RCC 7860 (cell line): ENCODE data around the gene GRAMD2A.
"Not testable (repeated sequence)": the region's sequence is repeated elsewhere in the genome, so short reads cannot be mapped to it uniquely, and the experiment has no call there.

ENCODE experiments used
- DNase-seq: peaks from one replicate; pipeline ENCODE4 v3.0.0-alpha.2; 2015; ENCODE audit warnings: low spot score
- FAIRE-seq: peaks from 2 replicates; lab custom pipeline; 2012; peaks lifted over from hg19 to GRCh38; lab: Jason Lieb, UNC

Gene GRAMD2A

GRCh38 chr15:72192416-72192815, 5.2 kb downstream of the GRAMD2A start:
- DNase-seq (no peak), FAIRE-seq (no peak)

- DNase-seq, result no peak
- no peak for FAIRE-seq
Observed at GRCh38 chr15:72189250-72189902, 8.2 kb downstream of the GRAMD2A start.

DNA sequence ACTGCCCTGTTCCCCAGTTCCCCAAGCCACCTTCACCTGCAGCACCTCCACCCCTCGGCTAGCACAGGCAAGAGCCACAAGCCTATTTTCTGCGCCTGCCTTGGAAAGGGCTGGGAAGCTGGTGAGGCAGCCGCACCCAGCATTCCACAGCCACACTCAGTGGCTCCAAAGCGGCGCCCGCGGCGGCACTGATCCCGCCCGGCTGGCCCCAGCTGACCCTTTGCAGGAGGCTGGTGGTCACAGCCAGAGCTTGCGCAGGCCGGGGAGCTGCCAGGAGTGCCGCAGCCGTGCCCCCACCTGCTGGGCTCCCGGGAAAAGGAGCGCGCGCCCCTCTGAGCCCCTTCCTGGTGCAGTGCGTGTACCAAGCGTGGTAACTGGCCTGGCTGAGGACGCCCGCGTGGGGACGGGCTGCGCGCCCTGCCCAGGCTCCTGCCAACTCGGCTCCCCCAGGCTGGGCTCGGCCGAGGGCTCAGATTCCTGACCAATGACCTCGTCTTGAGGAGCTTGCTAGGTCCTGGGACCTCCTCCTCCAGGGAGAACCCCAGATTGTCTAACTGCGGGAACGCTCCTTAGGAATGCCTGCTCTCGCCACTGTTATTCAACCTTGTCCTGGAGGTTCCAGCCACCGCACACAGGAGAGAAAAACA, 13.3 kb downstream of the GRAMD2A start:
- DNase-seq, result peak; percentile 24
- no peak for FAIRE-seq

DNA sequence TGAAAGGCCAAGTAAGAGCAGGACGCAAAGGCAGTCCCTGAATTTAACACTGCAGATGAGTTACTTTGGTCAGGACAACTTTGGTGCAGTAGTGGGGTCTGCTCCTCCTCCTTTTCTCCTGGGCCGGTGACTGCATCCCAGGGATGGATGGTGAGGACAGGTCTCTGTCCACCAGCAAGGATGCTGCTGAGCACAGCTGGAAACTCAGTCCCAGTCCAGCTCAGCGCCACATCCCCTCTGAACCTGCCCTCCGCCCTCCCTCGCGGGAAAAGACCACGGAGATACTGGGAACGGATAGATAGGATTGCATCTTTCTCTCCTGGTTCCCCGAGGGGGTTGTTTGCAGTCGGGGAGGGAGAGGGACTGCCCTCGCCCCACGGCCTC, 13.8 kb downstream of the GRAMD2A start:
- FAIRE-seq, result no peak
- no peak for DNase-seq

GRCh38 chr15:72182673-72183072, 14.9 kb downstream of the GRAMD2A start:
- DNase-seq (no peak), FAIRE-seq (no peak)

- DNase-seq, result no peak
- FAIRE-seq, result no peak
Observed at GRCh38 chr15:72182244-72182643, 15.3 kb downstream of the GRAMD2A start.

GRCh38 chr15:72180761-72181324, 16.7 kb downstream of the GRAMD2A start:
- DNase-seq (no peak), FAIRE-seq (no peak)

DNA sequence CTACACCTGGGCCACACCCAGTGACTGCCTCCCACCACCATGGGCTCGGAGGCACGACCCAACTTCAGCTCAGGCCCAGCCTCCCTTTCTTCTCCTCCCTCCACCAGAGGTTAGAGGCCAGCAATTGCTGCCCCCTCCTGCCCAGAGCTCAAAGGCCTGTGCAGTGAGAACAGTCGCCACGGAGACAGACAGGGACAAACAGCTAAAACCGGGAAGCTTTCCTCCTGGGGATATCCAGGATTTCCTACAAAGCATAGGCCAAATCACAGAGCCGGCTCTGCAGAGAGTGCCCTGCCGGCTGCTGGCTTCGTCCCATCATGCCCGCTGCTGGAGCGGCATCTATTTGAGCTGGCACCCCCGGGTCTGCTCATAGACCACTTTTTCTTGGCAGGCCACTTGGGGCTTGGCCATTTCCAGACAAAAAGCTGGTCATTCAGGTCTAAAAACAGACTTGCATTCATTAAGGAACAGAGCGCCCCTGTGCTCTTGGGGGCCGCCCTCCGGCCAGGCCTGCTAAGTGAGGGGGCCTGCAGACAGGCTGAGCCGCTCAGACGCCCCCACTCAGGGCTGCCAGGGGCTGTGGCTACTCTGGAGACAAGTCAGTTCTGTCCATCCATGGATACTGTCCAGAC, 17.5 kb downstream of the GRAMD2A start:
- DNase-seq (no peak), FAIRE-seq (no peak)

GRCh38 chr15:72178976-72179585, 18.5 kb downstream of the GRAMD2A start:
- no peak for FAIRE-seq
- no peak for DNase-seq

DNA sequence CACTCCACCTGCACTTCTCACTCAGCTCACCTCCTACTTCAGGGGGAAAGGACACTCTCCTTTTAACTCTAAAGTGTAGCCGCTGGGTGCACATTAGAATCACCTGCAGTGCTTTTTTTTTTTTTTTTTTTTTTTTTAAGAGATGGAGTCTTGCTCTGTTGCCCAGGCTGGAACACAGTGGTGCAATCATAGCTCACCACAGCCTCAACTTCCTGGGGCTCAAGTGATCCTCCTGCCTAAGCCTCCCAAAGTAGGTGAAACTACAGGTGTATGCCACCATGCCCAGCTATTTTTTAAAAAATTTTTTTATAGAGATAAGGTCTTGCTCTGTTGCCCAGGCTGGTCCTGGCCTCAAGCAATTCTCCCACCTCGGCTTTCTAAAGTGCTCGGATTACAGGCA, 20.8 kb downstream of the GRAMD2A start:
- FAIRE-seq (no peak), DNase-seq (no peak)

DNA sequence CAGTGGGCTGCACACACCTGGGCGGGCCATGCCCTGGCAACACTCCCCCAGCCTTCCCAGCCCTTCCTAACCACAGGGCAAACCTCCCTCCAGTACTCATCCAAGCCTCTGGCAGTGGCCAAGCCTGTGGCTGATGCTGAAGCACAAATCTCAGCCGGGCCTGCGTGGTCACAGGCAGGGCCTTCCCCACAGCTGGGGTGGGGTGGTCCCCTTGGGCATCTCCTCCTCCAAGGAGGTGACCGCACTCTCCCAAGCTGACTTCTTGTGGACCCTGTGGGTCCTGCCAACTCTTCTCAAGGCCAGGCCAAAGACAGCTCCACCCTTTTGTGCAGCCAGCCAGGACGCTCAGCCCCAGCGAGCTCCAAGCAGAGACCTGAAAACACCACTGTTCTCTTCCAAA, 21.4 kb downstream of the GRAMD2A start:
- FAIRE-seq, result no peak
- no peak for DNase-seq

GRCh38 chr15:72175186-72176044, 22.2 kb downstream of the GRAMD2A start:
- no peak for DNase-seq
- FAIRE-seq, result no peak

DNA sequence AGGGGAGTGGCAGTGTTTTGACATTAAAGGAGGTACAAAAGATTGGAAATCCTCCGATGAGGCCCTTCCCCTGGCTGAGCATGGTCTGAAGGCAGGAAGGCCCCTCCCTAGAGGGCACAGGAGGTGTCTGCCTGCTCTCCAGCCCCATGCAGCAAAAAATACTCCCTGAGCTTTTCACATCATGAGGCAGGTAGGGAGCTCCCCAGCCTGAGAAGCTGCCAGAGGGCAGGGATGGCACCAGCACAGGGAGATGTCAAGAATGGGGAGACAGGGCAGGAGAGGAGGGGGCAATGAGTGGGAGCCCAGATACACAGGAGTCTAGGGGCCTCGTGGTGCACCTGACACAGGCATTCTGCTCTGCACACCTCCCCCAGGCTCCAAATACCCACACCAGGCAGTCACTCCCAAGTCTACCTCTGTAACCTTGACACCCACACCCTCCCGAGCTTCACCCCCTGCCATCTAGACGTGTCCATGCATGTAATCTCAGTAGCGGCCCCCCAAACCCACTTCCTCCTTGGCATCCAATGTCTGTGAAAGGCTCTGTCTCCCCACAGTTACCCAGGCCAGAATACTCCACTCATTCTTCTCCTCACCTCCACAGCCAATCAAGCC, 22.9 kb downstream of the GRAMD2A start:
- FAIRE-seq (no peak), DNase-seq (no peak)

DNA sequence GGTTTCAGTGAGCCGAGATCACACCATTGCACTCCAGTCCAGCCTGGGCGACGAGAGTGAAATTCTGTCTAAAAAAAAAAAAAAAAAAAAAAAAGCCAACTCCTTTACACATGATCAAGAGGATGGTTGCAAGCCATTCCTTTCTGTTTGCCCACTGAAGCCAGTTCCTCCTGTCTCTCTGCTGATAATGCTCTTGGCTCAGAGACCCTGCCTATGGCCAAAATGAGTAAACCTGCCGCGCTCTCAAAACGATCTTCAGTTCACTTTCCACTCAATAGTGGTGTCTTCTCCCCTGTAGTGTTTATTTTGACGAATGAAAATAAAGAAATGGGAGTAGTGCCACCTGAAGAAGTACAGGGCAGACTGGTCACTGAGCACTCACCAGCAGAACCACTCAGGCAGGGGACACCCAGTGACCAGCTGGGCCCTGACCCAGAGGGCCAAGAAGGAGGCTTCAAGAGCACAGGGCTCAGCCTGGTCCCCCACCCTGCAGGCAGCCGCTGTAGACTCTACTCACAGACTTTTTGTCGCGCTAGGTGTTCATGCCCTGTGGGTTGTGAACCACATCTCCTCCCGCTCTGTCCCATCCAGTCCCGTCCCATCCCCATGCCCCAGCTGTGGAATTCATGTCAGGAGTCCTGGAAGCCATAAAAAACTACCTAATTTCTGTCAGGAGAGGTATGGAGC, 23.6 kb downstream of the GRAMD2A start:
- FAIRE-seq, result no peak
- no peak for DNase-seq

DNA sequence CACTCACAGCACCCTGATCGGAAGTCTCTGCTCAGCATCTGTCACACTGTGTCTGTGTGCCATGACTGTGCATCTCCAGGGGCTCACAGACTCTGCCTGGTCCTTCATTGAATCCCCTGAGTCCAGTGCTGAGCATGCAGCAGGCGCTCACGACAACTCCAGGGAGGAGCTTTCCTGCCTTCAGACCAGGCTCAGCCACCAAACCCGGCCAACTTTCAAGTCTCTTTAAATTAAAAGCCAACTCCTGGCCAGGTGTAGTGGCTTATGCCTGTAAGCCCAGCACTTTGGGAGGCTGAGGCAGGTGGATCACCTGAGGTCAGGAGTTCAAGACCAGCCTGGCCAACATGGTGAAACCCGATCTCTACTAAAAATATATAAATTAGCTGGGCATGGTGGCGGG, 24.2 kb downstream of the GRAMD2A start:
- no peak for FAIRE-seq
- DNase-seq, result no peak

DNA sequence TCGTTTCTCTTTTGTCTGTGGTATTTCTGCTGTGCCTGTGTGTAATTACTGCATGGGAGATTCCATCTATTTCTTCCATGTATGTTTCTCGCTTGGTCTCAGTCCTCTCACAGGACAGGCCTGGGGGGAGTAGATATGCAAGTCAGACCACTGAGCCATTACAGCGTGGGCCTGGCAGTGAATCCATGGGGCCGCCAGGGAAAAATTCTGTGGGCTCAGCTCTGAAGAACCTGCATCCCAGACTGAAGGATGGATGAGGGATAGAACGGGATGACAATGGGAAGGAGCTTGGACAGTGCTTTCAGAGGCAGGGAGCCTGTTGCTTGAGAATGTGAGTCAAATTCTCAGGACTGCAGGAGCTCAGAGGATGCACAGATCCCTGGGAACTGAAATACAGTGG, 24.8 kb downstream of the GRAMD2A start:
- DNase-seq (no peak), FAIRE-seq (no peak)

- DNase-seq, FAIRE-seq: not testable (repeated sequence)
Observed at GRCh38 chr15:72171978-72172377, 25.6 kb downstream of the GRAMD2A start.

- no peak for DNase-seq
- no peak for FAIRE-seq
Observed at GRCh38 chr15:72170691-72171090, 26.9 kb downstream of the GRAMD2A start.

DNA sequence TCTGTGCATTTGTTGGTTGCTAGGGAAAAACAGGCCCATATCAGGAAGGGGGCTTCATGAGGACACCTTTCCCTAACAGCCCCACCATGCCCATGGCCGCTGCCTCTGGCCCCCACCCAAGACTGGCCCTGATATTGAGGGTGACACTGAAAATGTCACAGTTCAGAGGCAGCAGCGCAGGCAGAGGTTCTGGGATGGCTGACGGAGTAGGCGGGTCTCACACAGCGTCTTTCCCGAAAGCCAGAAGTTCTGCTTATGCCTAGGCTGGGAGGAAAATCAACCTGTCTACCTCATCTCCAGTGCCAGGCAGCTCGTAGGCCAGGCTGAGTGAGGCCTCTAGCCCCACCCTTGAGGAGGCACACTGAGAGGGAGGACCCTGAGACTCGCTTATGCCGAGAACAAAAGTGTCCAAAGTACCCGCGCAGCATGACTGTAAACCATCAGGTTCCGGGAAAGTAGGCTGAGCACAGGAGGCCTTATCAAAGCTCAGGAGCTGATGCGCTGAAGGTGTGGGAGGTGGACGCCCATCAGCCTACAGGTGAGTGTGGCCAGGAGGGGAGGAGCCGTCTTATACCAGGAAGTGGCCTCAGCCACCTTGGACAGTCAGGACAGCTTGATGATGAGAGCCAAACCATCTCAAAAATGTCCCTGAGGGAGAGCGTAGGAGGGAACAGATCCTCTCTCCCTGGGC, 27.5 kb downstream of the GRAMD2A start:
- DNase-seq, result no peak
- FAIRE-seq, result no peak
